GM21786 (cell line): ENCODE data around the gene ADGRG6.

Experiments
- ATAC-seq: cut with Tn5 transposase; IDR thresholded peaks from one replicate; pipeline ENCODE4 v1.9.1; 2021; ENCODE audit not compliant: unreplicated experiment

Gene ADGRG6

GRCh38 chr6:142321451-142321850, 19.6 kb downstream of the ADGRG6 start:
- ATAC-seq, result no peak

DNA sequence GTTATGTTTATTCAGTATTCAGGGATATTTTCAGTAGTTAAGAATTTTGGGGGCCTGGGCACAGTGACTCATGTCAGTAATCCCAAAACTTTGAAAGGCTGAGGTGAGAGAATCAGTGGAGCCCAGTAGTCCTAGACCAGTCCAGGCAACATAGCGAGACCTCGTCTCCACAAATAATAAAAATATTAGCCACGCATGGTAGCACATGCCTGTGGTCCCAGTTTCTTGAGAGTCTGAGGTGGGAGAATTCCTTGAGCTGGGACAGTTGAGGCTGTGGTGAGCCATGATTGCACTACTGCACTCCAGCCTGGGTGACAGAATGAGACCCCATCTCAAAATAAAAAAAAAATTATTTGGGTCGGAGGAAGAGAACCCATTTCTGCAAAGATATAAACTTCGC, 20.3 kb downstream of the ADGRG6 start:
- no peak for ATAC-seq

DNA sequence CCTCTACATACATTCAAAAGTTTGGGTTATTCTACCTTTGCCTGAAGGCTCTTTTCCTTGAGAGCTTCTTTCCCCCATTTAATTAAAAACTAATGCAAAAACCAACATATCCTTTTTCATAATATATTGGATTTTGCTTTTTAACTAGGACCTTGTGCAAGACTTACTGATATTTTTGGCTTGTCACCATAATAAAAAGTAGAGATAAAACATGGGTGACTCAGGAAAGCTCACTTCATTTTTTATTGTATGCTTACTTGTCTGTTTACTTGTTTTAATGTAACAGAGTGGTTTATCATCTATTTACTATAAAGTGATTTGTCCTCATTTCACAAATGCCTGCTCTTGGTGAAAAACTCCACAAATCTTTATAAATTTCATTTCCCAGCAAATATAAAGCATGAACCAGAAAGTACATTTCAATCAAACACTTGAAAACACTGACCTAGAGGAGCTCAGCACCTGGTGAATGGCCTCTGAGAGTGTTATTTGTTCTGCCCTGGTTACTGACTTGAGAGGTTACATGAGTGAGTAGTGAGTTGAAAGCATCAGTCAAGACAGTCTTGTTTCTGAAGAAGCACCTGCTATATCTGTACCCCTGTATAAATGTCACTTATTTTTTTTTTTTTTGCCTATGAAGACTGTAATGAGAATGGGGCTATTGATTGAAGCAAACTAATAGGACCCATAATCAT, 20.8 kb downstream of the ADGRG6 start:
- ATAC-seq, result no peak

DNA sequence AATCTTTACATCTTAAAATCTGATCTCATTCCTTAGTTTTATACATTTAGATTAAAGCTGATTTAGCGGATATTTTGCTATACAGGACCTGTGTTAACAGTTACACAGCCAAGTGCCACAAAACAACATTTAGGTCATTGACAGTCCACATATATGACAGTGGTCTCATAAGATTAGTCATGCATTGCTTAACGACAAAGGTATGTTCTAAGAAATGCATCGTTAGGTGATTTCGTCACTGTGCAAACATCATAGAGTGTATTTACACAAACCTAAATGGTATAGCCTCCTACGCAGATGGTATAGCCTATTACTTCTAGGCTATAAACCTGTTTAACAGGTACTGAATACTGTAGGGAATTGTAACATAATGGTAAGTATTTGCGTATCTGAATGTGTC, 21.6 kb downstream of the ADGRG6 start:
- ATAC-seq, result no peak

GRCh38 chr6:142324111-142324510, 22.3 kb downstream of the ADGRG6 start:
- ATAC-seq, result no peak

- no peak for ATAC-seq
Observed at GRCh38 chr6:142325111-142325510, 23.3 kb downstream of the ADGRG6 start.

DNA sequence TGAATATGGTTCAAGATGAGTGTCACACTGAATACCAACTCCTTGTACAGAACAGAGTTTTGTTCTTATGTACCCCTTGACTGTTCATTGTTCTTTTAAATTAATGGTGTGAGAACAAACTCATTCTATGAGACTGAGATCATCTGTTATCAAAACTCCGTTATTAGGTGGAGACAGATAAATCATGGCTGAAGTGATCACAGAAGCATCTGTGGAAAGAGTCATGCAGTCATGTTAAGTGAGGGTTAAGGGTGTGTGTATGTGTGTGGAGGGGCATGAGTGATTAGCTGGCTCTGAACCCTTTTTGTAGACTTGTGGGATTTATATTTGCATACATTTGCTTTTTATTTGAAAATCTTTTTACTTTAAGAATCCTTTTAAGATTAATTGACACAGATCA, 24.7 kb downstream of the ADGRG6 start:
- ATAC-seq, result no peak

GRCh38 chr6:142328070-142328469, 26.3 kb downstream of the ADGRG6 start:
- no peak for ATAC-seq

DNA sequence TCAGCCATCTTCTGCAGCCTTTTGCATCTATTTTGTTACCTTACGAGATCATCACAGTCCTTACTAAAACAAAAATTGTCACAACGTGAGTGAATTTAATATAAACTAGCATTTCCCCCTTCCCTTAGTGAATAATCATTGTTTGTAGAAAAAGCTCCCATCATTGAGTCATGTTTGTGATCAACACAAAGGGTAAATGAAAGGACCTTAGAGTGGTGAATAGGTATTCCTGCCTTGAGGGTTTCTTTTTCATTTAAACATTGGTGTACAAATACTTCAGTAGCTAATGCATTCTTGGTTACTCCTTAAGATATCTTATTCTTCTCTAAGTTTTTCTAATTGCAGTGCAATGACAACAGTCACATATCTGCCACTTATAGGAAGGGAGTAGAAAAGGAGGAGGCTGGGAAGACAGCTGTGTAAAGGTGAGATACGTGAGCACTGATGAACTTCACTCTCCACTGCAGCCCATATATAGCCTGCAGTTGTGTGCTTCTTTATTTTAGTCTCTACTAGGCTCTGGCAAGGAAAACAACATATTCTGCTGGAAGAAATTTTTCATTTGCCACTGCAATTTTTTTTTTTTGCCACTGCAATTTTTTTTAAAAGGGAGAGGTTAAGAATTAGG, 27.8 kb downstream of the ADGRG6 start:
- ATAC-seq, result no peak

DNA sequence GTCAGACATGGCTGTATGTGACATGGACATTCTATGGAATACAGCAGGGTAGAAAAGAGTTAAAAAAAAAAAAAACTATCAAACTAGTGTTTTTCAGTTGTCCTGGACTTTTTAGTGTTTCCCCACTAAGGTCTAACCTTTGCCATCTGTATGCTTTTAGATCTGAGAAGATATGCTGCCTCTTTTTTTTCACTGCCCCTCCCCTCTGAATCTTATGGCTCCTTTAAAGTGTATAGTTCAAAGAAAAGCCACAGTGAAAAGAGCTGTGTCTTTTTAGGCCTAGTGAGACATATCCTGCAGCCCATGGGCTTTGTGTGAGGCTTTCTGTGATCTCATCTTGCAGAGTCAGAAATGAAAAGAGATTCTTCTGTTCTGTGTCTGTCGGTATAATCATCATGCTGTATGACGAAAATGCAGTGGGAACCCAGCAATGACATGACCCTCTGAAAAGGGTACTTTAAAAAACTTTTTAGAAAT, 29.3 kb downstream of the ADGRG6 start:
- ATAC-seq, result no peak

DNA sequence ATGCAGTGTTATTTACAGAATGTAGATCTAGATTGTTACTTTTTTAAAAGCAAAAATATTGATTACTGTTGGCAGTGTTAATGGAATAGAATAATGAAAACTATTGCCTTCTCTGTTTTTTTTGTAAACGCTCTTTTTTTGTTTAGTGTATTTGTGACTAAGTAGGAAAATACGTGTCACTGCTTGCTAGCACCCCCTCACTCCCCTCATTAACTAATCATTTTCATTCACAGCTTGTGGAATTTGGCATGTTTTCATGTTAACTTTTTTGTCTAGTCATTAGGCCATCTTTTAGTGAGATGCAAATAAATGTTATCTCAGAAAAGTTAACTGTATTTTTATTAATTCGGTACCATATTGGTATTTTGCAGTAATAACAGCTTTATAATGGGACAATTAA, 29.8 kb downstream of the ADGRG6 start:
- no peak for ATAC-seq

- no peak for ATAC-seq
Observed at GRCh38 chr6:142332393-142333098, 30.7 kb downstream of the ADGRG6 start.

DNA sequence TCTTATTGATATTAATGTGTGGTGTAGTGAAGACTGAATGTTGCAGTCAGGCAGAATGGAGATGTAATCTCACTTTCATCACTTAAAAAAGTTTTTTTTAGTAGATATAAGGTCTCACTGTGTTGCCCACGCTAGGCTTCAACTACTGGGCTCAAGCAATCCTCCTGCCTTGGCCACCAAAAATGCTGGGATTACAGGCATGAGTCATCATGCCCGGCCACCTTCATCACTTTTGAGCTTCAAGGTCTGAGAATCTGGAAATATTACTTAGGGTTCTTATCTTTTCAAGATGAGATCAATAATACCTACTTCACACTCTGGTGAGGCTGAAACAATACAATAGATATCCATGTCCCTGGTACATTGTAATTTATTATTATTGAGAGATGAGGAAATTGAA, 31.6 kb downstream of the ADGRG6 start:
- ATAC-seq, result no peak

DNA sequence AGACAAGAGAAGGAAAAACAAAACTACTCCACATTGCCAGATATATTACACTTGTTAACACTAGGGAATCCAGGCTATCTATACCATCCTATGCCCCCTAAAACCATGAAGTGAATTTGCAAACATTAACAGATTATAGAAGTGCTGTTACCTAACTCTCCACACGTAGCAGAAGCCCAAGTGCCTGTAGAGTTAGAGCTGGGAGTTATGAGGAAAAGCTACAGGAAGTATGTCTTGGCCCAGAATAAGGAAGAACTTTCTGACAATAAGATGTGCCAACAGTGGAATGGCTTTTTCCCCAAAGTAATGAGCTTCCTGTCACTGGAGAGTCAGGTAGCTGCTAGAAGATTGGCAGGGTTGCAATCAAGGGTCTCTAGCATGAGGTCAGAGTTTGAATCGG, 32.5 kb downstream of the ADGRG6 start:
- ATAC-seq, result no peak

DNA sequence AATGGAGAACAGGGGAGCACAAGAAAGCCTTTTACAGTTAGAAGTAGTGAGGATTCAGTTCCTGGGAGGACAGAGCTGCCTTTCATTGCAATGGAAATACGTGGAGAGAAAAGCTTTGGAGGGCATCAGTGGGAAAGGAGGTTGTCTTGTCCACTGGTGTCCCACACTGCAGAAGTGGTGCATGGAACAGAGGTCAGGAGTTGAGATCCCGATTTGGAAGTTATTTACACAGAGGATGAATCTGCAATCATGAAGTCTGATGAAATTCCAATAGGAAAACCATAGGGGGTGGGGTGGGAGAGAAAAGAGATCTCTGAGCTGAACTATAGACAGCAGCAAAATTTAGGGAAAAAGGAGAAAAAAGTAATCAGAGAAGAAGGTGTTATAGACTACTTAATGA, 33.6 kb downstream of the ADGRG6 start:
- ATAC-seq, result no peak

GRCh38 chr6:142336183-142336582, 34.4 kb downstream of the ADGRG6 start:
- no peak for ATAC-seq

DNA sequence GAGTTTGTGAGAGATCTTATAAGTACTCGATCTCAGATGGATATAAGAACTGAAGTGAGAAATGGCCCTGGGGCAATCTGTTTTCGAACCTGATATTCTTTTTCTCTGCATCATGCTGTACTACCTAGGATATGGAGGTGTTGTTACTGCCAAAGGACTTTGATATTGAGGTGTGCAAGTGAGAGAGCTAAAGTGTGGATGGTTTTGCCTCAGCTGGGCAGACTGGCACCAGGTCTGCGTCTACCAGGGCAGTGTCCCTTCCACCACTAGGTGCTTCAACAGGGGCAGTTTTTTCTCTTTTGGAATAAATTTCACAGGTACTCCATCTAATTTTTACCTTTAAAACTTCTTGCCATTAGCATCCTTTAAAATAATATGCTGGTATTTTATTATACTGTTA, 35.0 kb downstream of the ADGRG6 start:
- ATAC-seq, result no peak

DNA sequence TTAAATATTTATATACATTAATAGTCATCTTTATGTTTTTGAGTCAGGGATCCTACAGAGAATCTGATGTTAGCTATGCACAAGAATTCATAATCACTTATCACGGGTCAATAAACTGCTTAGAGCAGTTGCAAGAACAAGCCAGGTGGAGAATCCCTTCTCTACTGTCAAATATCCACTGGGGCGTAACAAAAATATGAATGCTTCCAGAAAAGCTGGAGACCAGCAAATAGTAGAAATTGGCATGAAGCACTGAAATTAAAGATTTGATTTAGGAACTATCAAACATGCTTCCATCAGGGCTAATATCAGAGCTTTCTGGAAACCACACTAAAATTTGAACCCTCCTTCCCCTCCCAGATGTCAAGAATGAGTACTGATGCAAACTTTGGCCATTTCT, 37.3 kb downstream of the ADGRG6 start:
- ATAC-seq, result no peak

- no peak for ATAC-seq
Observed at GRCh38 chr6:142339968-142340658, 38.3 kb downstream of the ADGRG6 start.

GRCh38 chr6:142341855-142342330, 40.1 kb downstream of the ADGRG6 start:
- ATAC-seq, result no peak

- no peak for ATAC-seq
Observed at GRCh38 chr6:142342986-142343385, 41.2 kb downstream of the ADGRG6 start.
